H9 (cell line): ENCODE results near the gene FAM78B. TPM values are rescaled to one million over a fixed set of nuclear protein-coding genes. Genes with fewer than 3 reads are reported as not detected.

Source experiments
- DNase-seq: peaks from one replicate; pipeline ENCODE4 v3.0.0-alpha.2; 2017
- H2AFZ ChIP-seq: one replicate; pipeline ENCODE4 v1.6.1; 2013; ENCODE audit warnings: mild to moderate bottlenecking, low read length, control low read depth, moderate library complexity
- H2AK5ac ChIP-seq: 2 replicates; pipeline ENCODE4 v1.6.1; 2013; ENCODE audit warnings: low read length, control low read depth, mixed read lengths; ENCODE audit not compliant: insufficient read length
- H2BK120ac ChIP-seq: one replicate; pipeline ENCODE4 v1.6.1; 2013; ENCODE audit warnings: low read depth, mild to moderate bottlenecking, low read length, control low read depth, inconsistent platforms; ENCODE audit not compliant: poor library complexity, severe bottlenecking
- H2BK12ac ChIP-seq: 2 replicates; pipeline ENCODE4 v1.6.1; 2013; ENCODE audit warnings: low read length, control low read depth, mixed read lengths, low read depth; ENCODE audit not compliant: insufficient read length
- H2BK15ac ChIP-seq: 2 replicates; pipeline ENCODE4 v1.6.1; 2013; ENCODE audit warnings: low read depth, low read length, control low read depth
- H2BK20ac ChIP-seq: one replicate; pipeline ENCODE4 v1.6.1; 2013; ENCODE audit warnings: low read depth, mild to moderate bottlenecking, low read length, control low read depth, inconsistent platforms; ENCODE audit not compliant: poor library complexity, severe bottlenecking
- H2BK5ac ChIP-seq: 2 replicates; pipeline ENCODE4 v1.6.1; 2013; ENCODE audit warnings: low read length, control low read depth, mixed read lengths; ENCODE audit not compliant: insufficient read length
- H3K14ac ChIP-seq: 2 replicates; pipeline ENCODE4 v1.6.1; 2013; ENCODE audit warnings: low read length, control low read depth; ENCODE audit not compliant: insufficient read depth
- H3K18ac ChIP-seq: 2 replicates; pipeline ENCODE4 v1.6.1; 2013; ENCODE audit warnings: low read depth, mild to moderate bottlenecking, mixed read lengths, low read length, control low read depth; ENCODE audit not compliant: insufficient read length
- H3K23ac ChIP-seq: 2 replicates; pipeline ENCODE4 v1.6.1; 2013; ENCODE audit warnings: low read length, control low read depth, mixed read lengths, low read depth; ENCODE audit not compliant: insufficient read length
- H3K23me2 ChIP-seq: 2 replicates; pipeline ENCODE4 v1.6.1; 2013; ENCODE audit warnings: low read depth, mild to moderate bottlenecking, mixed read lengths, low read length, control low read depth; ENCODE audit not compliant: insufficient read length, poor library complexity, severe bottlenecking
- H3K27ac ChIP-seq: 2 replicates; pipeline ENCODE4 v1.5.1; 2013; ENCODE audit warnings: low read length, control low read depth, mixed read lengths, low read depth; ENCODE audit not compliant: insufficient read length
- H3K27me3 ChIP-seq: 2 replicates; pipeline ENCODE4 v1.6.1; 2013; ENCODE audit warnings: low read length, control low read depth, inconsistent platforms; ENCODE audit not compliant: insufficient read depth
- H3K4ac ChIP-seq: 2 replicates; pipeline ENCODE4 v1.6.1; 2013; ENCODE audit warnings: low read depth, mild to moderate bottlenecking, control low read depth, inconsistent platforms, low read length, moderate library complexity
- H3K4me1 ChIP-seq: 2 replicates; pipeline ENCODE4 v1.6.1; 2013; ENCODE audit warnings: low read length, control low read depth, inconsistent platforms; ENCODE audit not compliant: insufficient read depth
- H3K4me2 ChIP-seq: 2 replicates; pipeline ENCODE4 v1.6.1; 2013; ENCODE audit warnings: low read length, control low read depth, mixed read lengths; ENCODE audit not compliant: insufficient read length, insufficient read depth
- H3K56ac ChIP-seq: 2 replicates; pipeline ENCODE4 v1.6.1; 2013; ENCODE audit warnings: low read depth, mild to moderate bottlenecking, mixed read lengths, low read length, control low read depth; ENCODE audit not compliant: insufficient read length
- H3K79me1 ChIP-seq: 2 replicates; pipeline ENCODE4 v1.6.1; 2013; ENCODE audit warnings: low read depth, mild to moderate bottlenecking, moderate library complexity, low read length, control low read depth, inconsistent platforms; ENCODE audit not compliant: insufficient read depth, poor library complexity, severe bottlenecking
- H3K79me2 ChIP-seq: 2 replicates; pipeline ENCODE4 v1.6.1; 2013; ENCODE audit warnings: low read length, control low read depth, inconsistent platforms; ENCODE audit not compliant: insufficient read depth
- H3K9ac ChIP-seq: 2 replicates; pipeline ENCODE4 v1.6.1; 2013; ENCODE audit warnings: low read length, control low read depth, mixed read lengths; ENCODE audit not compliant: insufficient read length; ENCODE audit errors: extremely low read depth
- H3K9me3 ChIP-seq: one replicate; pipeline ENCODE4 v1.6.1; 2013; ENCODE audit warnings: low read depth, low read length, inconsistent platforms; ENCODE audit not compliant: control insufficient read depth
- H3T11ph ChIP-seq: one replicate; pipeline ENCODE4 v1.6.1; 2013; ENCODE audit warnings: mild to moderate bottlenecking, low read length, control low read depth, inconsistent platforms
- H4K20me1 ChIP-seq: one replicate; pipeline ENCODE4 v1.6.1; 2013; ENCODE audit not compliant: control insufficient read depth, insufficient read length, insufficient read depth
- H4K5ac ChIP-seq: 2 replicates; pipeline ENCODE4 v1.6.1; 2013; ENCODE audit warnings: low read depth, mild to moderate bottlenecking, mixed read lengths, low read length, control low read depth; ENCODE audit not compliant: insufficient read length
- H4K8ac ChIP-seq: replicated peaks from 2 replicates; pipeline ENCODE4 v1.6.1; 2013; ENCODE audit warnings: low read length, control low read depth, mixed read lengths, low read depth; ENCODE audit not compliant: insufficient read length
- H4K91ac ChIP-seq: 2 replicates; pipeline ENCODE4 v1.6.1; 2013; ENCODE audit warnings: low read depth, mild to moderate bottlenecking, moderate library complexity, mixed read lengths, low read length, control low read depth; ENCODE audit not compliant: insufficient read length
- H3K27ac Mint-ChIP-seq, 3 experiments: 2 replicates in 2 of 3; 3 replicates in 1 of 3; pipeline ENCODE4 v1.8.0; 2020 to 2021; ENCODE audit warnings: mixed read lengths in 3 of 3, mild to moderate bottlenecking in 1 of 3, moderate library complexity in 1 of 3
- H3K27me3 Mint-ChIP-seq: 2 replicates; pipeline ENCODE4 v1.8.0; 2021; ENCODE audit warnings: low read depth, mild to moderate bottlenecking, moderate library complexity, mixed read lengths
- H3K36me3 Mint-ChIP-seq, 3 experiments: 2 replicates in 2 of 3; 3 replicates in 1 of 3; pipeline ENCODE4 v1.8.0; 2020 to 2021; ENCODE audit warnings: low read depth in 3 of 3, mixed read lengths in 3 of 3; ENCODE audit not compliant: insufficient read depth in 1 of 3
- H3K4me1 Mint-ChIP-seq, 2 experiments: 2 replicates each; pipeline ENCODE4 v1.8.0; 2020; ENCODE audit warnings: mixed read lengths in 2 of 2
- H3K4me3 Mint-ChIP-seq, 2 experiments: 2 replicates in 1 of 2; 3 replicates in 1 of 2; pipeline ENCODE4 v1.8.0; 2020 to 2021; ENCODE audit warnings: mild to moderate bottlenecking in 2 of 2, mixed read lengths in 2 of 2, moderate library complexity in 1 of 2
- H3K9me3 Mint-ChIP-seq, 2 experiments: 2 replicates in 1 of 2; 3 replicates in 1 of 2; pipeline ENCODE4 v1.8.0; 2020; ENCODE audit warnings: mild to moderate bottlenecking in 2 of 2, mixed read lengths in 2 of 2, moderate library complexity in 1 of 2
- CTCF ChIP-seq: fragments of 200-600 bp; sonication (generic); conservative IDR thresholded peaks from 3 replicates; pipeline ENCODE4 v1.8.0; 2021; ENCODE audit warnings: antibody characterized with exemption, mild to moderate bottlenecking
- WGBS: extraction: QIAGEN DNeasy Blood & Tissue Kit; methylation state at CpG from one replicate; pipeline ENCODE4 v1.1.7; 2013; ENCODE audit warnings: missing lambda C conversion rate, low lambda C conversion rate, mixed read lengths; ENCODE audit not compliant: insufficient read length; ENCODE audit errors: extremely low coverage; 5-methylcytosine and 5-hydroxymethylcytosine counted together
- total RNA-seq: library from RNA; stranded (reverse); gene quantifications from 2 replicates; pipeline ENCODE4 v1.2.1, GENCODE V29; 2021

The FAM78B gene
- total RNA-seq, 1 experiment from 2014 or later, result 2.3 TPM

DNA sequence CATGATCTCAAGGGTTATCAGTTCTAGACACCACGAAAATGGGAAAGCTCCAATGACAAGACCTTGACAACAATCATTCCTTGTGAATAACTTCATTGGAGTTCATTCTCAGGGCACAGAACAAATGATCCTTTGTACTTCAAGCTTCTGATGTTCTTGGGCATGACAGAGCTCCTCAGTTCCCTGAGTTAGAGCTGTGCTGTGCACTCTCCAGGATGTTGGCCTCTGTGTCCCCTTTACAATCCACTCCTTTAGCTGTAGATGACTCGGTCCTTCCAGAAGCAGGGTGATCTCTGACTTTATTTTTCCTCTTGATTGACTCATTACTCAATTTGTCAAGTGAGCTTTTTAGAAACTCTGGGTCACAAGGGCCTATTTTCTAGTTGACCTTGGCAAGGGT lies 3.9 kb upstream of the FAM78B start:
- Histone ChIP-seq H2BK20ac (no peak overlapping the region), H3K79me2 (no peaks in the 10 kb centered on the region), H4K91ac (no peak overlapping the region), H4K20me1 (no peaks in the 10 kb centered on the region), H3K18ac (no peak overlapping the region), H2BK5ac (no peak overlapping the region), H3K4me2 (no peak overlapping the region), H3T11ph (no peak overlapping the region), H3K27me3 (peaks cover 3% of the 10 kb centered on the region; the same call in 1 of the 2 replicates), H3K23me2 (peaks cover 4% of the 10 kb centered on the region), H2BK15ac (no peak overlapping the region), H4K5ac (no peak overlapping the region), H3K9me3 (no peaks in the 10 kb centered on the region), H3K4ac (no peak overlapping the region), H3K79me1 (no peaks in the 10 kb centered on the region), H3K9ac (no peak overlapping the region), H2BK12ac (no peak overlapping the region), H2BK120ac (no peak overlapping the region), H3K23ac (no peak overlapping the region), H3K4me1 (peaks cover 10% of the 10 kb centered on the region), H4K8ac (no peak overlapping the region), H3K14ac (no peak overlapping the region), H2AK5ac (no peak overlapping the region), H3K27ac (no peak overlapping the region), H2AFZ (no peak overlapping the region), H3K56ac (no peak overlapping the region)
- no peak overlapping the region for H3K4me3 Mint-ChIP-seq
- peaks cover 26 to 28% of the 10 kb centered on the region in 2 experiments for H3K4me1 Mint-ChIP-seq
- TF ChIP-seq CTCF, result no peak
- no peak for DNase-seq
- H3K27ac Mint-ChIP-seq, result no peak overlapping the region
- no peaks in the 10 kb centered on the region; a peak in 1 of 5 replicates for H3K9me3 Mint-ChIP-seq
- H3K27me3 Mint-ChIP-seq, result peaks cover 27% of the 10 kb centered on the region
- H3K36me3 Mint-ChIP-seq, result no peaks in the 10 kb centered on the region
- no CpG with 5 or more reads among the region's 2 CpGs for WGBS
